ENCODE data around the gene TM9SF1.

Gene TM9SF1

DNA sequence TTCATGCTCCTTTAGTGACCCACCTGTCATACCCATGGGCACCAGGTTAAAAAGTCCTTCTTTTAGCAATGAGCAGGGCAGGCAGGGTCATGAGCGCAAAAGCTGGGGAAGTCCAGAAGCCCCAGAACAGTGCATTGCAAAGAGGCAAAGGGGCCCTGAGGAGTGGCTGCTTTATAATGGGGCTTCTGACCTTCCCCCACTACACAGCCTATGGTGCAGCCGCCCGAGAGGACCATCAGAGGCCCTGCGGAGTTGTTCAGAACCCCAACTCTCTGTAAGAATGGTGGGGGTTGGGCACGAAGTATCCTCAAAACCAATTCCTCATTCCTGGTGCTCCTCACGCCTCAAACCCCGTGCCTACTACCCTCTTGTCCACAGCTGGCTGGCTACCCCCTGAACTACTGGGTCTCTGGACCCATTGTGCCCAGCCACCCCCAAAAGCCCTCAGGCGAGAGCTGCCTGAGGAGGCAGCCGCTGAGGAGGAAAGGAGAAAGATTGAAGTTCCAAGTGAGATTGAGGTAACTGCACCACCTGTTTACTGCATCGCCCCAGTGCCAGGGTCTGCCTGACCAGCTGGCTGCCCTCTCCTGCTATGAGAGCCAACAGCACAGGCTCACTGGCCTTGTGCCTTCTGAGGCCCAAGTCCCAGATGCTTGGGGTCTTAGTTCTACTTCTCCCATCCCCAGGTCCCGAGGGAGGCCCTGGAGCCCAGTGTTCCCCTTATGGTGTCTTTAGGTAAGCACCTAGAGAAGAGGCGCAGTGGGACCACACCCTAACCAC, 16.7 kb downstream of the TM9SF1 start:
- DNase-seq (ENCODE audit: low spot score) = no peak

DNA sequence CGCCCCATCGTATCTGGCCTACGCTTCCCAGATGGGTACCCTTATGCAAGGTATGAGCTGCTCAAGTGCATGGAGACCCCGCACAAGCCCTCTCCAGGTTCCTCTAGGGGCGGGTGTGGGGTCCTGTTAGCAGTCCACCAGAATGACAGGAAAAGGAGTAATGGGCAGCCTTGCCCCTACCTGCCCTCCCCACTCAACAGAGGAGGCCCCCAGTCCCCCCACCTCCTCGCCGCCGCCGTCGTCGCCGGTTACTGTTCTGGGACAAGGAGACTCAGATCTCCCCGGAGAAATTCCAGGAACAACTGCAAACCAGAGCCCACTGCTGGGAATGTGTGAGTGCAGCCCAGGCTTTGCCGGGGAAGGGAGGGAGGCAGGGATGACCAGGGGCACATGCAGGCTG, 17.4 kb downstream of the TM9SF1 start:
- DNase-seq (ENCODE audit: low spot score) = no peak

DNA sequence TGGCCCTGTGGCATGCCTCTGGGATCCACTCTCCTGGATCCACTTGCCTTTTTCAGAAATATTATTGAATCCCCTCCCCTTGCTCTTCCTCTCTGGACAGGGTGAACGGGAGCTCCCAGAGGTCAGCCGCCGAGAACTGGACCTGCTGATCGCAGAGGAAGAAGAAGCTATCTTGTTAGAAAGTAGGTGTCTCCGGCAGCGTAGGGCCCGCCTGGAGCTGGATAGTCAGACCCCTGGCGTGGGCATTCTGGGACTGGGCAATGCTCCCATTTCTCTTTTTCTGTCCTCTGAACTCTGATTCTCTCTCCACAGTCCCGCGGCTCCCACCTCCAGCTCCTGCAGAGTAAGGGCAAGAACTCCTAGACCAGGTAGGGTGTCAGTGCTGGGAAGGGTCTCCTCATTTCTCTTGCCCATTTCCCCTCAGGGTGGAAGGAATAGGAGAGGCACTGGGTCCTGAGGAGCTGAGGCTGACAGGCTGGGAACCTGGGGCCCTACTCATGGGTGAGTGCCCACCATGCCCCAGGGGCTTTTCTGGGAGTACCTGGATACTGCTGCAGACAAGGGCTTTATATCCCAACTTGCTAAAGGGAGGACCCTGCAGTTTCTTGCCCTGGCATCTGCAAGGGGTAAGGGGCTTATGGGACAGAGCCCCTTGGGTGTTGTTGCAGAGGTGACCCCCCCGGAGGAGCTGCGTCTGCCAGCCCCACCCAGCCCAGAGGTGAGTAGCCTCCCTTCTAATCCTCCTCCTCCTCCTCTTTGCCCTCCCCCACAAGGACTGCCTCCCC, 18.0 kb downstream of the TM9SF1 start:
- DNase-seq (ENCODE audit: low spot score) = no peak

DNA sequence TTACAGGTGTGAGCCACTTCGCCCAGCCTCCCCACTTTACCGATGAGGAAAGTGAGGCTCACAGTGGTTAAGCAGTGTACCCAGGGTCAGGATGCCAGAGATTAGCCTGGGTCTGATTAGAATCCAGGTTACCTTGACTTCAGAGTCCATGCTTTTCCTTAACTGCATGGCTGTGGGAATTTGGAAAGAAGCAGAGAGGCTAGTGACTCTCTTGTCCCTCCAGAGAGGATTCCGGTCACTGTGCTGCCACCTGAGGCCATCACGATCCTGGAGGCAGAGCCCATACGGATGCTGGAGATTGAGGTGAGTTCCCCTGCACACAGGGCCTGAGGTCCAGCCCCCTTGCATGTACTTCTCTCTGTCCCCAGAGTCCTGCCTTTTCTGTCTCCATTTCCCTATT, 18.6 kb downstream of the TM9SF1 start:
- no peak for DNase-seq (ENCODE audit: low spot score)

DNA sequence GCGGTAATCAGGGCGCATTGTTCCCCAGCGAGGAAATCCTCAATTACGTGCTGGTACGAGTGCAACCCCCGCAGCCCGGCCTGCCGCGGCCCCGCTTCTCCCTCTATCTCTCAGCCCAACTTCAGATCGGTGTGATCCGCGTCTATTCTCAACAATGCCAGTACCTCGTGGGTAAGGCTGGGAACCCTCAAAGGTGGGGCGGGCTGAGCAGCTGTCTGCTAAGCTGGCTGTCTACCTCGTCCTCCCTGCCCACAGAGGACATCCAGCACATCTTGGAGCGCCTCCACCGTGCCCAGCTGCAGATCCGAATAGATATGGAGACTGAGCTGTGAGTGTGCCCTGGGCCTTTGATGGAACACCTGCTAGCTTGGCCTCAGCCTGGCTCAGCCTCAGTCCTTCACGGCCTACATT, 22.4 kb downstream of the TM9SF1 start:
- no peak for DNase-seq (ENCODE audit: low spot score)

DNA sequence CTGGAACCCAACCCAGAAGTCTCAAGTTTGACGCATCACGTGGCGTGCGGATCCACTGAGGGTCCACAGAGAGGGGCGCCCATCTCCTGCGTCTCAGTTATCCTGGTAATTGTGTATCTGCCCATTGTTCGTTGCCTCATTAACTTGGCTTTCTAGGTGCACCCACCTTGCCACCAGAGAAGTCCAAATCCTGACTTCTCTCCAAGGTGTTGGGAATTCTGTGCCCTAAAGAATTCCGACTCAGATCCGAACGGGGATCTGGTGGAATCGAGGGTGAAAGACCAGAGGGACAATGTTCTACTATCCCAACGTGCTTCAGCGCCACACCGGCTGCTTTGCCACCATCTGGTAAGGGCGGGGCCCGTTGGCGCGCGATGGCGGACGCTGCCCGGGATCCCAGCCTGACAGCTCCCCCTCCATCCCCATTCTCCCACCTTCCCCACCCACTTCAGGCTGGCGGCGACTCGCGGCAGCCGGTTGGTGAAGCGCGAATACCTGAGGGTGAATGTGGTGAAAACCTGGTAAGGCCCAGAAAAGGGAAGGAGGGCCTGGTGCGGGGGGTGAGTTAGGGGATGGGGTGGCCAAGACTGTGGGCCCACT, 22.9 kb downstream of the TM9SF1 start:
- DNase-seq (ENCODE audit: low spot score) = no peak

DNA sequence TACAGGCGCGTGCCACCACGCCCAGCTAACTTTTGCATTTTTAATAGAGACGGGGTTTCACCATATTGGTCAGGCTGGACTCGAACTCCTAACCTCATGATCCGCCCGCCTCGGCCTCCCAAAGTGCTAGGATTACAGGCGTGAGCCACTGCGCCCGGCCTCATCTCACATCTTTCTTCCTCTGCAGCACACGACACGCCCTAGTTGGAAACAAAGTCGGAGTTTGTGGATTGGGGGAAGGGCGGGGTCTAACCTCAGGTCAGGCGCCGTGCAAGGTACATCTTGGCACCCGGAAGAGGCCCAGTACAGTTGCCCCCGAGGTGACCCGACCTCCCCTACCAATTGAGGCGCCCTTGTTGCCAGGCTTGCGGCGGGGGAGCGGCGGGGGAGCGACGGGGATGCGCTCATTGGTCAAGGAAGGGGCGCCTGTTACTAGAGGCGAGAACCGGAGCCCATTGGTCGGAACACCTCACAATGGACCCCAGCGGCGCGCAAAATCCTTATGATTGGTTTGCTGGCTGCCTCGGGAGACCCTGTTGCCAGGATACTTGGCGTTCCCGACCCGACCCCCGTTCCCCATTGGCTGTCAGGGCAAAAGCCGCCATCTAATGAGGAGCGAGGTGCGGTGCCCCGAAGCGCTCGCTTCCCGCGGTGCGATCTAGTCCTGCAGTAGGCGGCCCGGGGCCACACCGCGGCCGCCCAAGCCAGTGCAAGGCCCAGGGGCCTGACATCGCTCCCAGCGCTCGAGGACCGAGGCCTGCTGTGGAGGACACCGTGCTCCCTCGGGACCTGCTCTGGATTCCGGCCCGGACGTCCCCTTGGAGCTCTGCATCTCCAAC, 23.6 kb downstream of the TM9SF1 start, which contains the start of gene REC8:
Gene REC8 (plus strand): TSS at position 659 of the 839 bp plus-strand sequence. CDS start 473 bp downstream, outside the sequence.
- DNase-seq (ENCODE audit: low spot score) = no peak

DNA sequence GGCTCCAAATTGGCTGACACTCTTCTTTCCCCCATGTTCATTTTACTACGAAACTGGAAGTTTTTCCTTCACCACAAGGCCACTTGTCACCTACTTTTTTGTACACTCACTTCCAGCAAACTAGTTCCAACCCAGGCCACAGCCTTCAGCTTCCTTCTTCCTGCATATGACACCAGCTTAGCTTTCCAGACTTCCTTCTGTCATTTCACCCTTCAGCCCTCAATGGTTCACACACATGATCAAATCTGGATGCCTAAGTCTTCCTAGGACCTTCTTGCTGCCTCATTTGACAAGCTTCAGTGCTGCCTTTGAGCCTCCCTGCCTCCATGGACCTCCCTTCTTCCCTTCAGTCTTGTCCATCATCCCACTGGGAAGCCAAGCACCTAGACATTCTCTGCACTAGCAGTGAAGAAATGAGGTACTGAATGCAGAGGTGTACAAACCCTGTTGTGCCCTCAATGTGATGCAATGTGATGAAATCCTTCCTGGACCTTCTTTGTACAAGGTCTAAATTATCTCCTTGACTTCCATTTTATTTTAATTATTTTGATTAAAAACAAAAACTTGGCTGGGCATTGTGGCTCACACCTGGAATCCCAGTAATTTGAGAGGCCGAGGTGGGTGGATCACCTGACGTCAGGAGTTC, 27.6 kb downstream of the TM9SF1 start:
- DNase-seq (ENCODE audit: low spot score) = no peak

DNA sequence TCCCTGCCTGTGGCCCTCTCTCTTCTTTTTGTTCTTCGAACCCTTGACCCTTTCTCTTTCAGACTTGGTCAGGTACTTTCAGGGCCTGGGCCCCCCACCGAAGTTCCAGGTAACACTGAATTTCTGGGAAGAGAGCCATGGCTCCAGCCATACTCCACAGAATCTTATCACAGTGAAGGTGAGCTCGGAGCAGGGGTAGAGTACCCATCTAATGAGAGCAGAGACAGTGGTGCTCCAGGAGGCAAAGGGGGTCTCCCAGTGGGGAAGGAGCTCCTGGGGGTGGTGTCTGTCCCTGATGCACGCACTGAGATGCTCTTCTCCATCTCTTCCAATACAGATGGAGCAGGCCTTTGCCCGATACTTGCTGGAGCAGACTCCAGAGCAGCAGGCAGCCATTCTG, 29.5 kb downstream of the TM9SF1 start:
- DNase-seq (ENCODE audit: low spot score) = no peak

DNA sequence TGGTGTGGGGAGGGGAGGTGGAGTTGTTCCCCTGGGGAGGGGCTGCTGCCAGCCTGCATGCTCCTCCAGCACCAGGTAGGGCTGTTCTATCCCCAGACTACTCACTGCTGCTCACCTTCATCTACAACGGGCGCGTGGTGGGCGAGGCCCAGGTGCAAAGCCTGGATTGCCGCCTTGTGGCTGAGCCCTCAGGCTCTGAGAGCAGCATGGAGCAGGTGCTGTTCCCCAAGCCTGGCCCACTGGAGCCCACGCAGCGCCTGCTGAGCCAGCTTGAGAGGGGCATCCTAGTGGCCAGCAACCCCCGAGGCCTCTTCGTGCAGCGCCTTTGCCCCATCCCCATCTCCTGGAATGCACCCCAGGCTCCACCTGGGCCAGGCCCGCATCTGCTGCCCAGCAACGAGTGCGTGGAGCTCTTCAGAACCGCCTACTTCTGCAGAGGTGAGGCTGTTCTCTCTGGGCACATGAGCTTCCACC, 30.7 kb downstream of the TM9SF1 start:
- no peak for DNase-seq (ENCODE audit: low spot score)

DNA sequence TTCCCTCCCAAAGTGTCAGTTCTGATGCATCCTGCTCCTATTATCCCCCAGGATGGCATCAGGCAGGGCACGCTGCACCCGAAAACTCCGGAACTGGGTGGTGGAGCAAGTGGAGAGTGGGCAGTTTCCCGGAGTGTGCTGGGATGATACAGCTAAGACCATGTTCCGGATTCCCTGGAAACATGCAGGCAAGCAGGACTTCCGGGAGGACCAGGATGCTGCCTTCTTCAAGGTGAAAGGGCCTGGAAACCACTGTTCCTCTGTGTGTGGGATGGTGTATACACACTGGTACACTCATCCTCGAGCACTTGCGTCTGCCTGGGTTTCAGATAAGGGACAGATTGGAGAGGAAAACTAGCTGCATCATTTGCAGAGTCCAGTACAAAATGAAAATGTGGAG, 33.1 kb downstream of the TM9SF1 start:
- no peak for DNase-seq (ENCODE audit: low spot score)

DNA sequence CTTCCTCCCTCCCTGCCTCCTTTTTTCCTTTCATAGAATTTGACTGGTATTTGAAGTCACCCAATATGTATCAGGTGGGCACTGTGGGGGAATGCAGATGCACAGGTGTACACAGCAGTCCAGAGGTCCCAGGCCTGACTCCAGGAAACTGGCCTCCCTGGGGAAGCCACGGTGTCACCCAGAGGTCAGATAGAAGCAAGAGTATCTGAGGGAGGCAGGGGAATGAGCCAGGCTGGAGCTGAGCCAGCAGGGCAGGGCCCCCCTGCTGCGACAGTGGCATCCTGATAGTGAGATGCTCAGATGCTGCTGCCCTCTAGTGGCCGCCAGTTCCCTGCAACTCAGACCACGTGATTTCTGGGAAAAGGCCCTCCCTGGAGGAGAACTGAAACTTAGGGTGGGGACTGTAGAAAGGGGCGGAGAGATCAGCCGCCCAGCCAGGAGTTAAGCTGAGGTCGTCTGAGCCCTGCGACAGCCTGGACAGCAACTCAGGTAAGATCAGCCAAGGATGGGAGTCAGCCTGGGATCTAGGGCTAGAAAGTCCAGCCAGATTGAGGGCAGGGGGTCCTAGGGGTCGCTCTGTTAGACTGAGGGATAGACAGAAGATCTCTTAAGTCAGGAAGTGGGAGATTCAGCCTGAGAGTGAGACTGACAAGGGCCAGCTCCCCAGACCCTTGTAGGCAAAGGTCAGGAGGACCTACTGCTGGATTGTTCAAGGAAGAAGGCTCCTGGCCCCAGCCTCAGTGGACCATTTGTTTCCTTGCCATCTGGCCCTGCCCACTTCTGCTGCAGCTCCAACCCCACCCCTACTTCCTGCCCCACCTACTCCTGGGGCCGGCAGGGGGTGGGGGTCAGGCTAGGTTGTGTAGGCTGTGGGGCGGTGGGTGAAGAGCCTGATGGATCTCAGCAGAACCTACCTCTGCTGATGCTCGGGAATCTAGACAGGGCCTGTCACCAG, 34.1 kb downstream of the TM9SF1 start, which contains the start of gene IRF9:
Gene IRF9 (plus strand): TSS at position 416 of the 955 bp plus-strand sequence. CDS start 880 bp downstream, outside the sequence.
- peak; percentile 90 for DNase-seq (ENCODE audit: low spot score)

DNA sequence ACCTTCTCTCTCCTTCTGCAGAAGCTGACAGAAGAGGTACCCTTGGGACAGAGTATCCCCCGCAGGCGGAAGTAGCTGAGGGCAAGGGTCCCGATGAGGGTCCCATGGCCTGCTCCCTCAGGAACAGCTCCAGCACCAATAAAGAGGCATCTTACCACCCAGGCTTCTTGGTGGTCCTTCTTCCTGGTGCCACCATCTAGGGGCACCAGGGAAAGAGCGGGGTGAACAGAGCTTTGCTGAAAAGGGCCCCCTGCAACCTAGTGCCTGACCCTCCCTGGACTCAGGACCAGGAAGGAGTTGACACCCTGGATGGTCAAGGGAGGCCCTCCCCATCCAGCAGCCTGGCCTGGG, 34.8 kb downstream of the TM9SF1 start:
- no peak for DNase-seq (ENCODE audit: low spot score)

DNA sequence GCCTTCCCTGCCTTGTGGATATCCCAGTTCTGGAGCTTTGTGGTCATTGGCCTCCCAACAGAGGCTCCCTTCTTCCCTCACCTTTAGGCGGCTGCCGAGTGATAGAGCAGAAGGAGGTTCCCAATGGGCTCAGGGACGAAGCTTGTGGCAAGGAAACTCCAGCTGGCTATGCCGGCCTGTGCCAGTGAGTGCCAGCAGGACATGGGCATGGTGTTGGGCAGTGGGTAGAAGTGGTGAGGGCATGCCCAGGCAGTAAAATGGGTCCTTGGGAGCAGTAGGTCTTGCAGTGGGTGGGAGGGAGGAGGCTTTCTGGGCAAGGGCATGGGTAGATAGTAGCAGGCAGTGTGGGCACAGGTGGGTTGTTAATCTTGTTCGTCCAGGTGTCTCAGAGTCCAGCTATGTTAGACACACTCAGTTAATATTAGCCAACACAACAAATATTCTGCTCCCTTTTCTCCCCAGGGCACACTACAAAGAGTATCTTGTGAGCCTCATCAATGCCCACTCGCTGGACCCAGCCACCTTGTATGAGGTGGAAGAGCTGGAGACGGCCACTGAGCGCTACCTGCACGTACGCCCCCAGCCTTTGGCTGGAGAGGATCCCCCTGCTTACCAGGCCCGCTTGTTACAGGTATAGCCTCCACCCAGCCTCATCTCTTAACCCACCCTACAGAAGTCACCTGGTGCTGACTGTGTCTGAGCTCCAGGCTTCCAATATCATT, 35.3 kb downstream of the TM9SF1 start:
- DNase-seq (ENCODE audit: low spot score) = no peak

DNA sequence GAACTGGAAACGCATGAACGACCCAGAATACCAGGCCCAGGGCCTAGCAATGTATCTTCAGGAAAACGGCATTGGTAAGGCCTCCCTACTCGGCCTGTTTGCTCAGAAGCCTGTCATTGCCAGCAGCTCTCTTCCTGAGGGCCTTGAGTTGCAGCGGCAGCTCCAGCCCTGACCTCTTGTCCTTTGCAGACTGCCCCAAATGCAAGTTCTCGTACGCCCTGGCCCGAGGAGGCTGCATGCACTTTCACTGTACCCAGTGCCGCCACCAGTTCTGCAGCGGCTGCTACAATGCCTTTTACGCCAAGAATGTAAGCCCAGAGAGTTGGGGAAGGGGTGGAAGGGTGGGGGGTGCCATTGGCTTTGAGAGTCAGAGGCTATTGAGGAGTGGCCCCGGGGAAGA, 37.9 kb downstream of the TM9SF1 start:
- no peak for DNase-seq (ENCODE audit: low spot score)

DNA sequence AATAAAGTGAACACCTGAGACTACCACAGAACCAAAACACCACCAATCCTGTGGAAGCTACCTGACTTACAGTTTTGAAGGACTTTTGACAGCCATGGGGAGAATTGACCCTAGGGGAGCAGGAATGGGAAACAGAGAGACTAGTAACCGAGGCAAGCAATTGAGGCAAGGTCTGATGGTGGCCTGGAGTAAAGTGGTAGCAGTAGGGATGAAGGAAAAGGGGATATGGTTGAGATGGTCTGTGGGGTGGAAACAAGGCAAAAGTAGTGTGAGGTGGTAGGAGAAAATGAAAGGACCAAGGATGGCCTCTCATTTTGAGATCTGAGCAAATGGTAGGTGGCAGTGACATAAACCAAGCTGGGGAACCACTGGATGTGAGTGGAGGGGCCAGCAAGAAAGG, 38.4 kb downstream of the TM9SF1 start:
- DNase-seq (ENCODE audit: low spot score) = no peak

DNA sequence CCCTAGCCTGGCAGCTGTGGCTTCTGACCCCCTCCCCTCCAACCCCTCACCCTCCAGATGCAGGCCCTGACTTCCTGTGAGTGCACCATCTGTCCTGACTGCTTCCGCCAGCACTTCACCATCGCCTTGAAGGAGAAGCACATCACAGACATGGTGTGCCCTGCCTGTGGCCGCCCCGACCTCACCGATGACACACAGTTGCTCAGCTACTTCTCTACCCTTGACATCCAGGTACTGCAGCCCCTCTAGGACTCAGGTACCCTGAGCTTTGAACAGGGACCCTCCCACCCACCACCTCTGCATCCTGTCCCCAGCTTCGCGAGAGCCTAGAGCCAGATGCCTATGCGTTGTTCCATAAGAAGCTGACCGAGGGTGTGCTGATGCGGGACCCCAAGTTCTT, 40.1 kb downstream of the TM9SF1 start:
- no peak for DNase-seq (ENCODE audit: low spot score)

DNA sequence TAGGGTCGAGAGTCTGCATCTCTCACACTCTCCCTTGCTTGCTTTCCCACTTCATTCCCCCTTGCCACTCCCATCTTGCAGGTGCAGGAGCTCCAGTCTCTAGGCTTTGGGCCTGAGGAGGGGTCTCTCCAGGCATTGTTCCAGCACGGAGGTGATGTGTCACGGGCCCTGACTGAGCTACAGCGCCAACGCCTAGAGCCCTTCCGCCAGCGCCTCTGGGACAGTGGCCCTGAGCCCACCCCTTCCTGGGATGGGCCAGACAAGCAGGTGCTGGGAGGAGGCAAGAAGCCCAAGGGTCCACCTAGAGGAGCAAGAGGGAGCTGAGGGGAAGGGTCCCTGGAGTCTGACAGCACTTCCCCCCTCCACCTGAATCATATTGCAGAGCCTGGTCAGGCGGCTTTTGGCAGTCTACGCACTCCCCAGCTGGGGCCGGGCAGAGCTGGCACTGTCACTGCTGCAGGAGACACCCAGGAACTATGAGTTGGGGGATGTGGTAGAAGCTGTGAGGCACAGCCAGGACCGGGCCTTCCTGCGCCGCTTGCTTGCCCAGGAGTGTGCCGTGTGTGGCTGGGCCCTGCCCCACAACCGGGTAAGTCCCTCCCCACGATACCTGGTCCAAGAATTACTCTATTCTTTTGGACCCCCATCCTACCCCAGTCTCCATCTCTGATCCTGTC, 43.7 kb downstream of the TM9SF1 start:
- no peak for DNase-seq (ENCODE audit: low spot score)

DNA sequence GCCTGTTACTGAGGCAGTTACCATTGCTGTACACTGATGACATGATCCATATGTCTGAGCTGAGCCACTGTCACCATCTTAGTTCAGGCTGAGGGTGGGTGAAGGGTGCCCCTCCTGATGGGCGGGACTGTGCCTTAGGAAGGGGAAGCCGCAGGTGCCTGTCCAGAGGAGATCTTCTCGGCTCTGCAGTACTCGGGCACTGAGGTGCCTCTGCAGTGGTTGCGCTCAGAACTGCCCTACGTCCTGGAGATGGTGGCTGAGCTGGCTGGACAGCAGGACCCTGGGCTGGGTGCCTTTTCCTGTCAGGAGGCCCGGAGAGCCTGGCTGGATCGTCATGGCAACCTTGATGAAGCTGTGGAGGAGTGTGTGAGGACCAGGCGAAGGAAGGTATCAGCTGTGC, 44.2 kb downstream of the TM9SF1 start:
- no peak for DNase-seq (ENCODE audit: low spot score)
